OCI-LY1 (cell line): ENCODE data around the gene OR52E4.

Experiments used
- EZH2 ChIP-seq: fragments of 200-600 bp; sonication (generic), shearing (Covaris generic); IDR thresholded peaks from 2 replicates; pipeline ENCODE4 v1.8.0; 2017; ENCODE audit warnings: borderline replicate concordance, mixed run types, mild to moderate bottlenecking, antibody characterized with exemption, low read length, moderate library complexity, mixed read lengths
- TF ChIP-seq, protein P1 (sequence below): fragments of 200-600 bp; sonication (generic), shearing (Covaris generic); IDR thresholded peaks from 2 replicates; pipeline ENCODE4 v1.5.1; 2017; ENCODE audit warnings: mild to moderate bottlenecking, antibody characterized with exemption, low read length, moderate library complexity, mixed read lengths

DNA sequence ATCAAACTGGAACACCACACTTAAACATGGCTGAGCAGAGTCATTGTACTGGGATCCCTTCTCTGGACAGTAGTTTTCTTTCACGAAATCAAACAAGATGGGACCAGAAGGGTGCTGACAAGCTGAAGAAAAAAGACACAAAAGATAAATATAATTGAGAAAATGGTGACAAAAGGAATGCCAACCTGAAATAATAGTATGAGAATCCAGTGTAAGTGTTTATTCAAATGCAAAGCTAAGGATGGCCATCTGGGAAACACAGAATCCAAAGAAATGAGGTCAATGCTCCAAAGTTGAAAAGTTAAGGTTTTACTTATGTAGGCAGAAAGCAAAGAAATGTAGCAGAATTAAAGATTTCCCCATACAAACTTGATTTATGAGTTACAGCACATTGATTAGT is 7.2 kb downstream of the OR52E4 start:
- TF ChIP-seq, protein P1, sequence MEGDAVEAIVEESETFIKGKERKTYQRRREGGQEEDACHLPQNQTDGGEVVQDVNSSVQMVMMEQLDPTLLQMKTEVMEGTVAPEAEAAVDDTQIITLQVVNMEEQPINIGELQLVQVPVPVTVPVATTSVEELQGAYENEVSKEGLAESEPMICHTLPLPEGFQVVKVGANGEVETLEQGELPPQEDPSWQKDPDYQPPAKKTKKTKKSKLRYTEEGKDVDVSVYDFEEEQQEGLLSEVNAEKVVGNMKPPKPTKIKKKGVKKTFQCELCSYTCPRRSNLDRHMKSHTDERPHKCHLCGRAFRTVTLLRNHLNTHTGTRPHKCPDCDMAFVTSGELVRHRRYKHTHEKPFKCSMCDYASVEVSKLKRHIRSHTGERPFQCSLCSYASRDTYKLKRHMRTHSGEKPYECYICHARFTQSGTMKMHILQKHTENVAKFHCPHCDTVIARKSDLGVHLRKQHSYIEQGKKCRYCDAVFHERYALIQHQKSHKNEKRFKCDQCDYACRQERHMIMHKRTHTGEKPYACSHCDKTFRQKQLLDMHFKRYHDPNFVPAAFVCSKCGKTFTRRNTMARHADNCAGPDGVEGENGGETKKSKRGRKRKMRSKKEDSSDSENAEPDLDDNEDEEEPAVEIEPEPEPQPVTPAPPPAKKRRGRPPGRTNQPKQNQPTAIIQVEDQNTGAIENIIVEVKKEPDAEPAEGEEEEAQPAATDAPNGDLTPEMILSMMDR, result no peak
- no peak for TF ChIP-seq EZH2
